DMS79 treated with DMSO at 0.1 percent for 48 hours (cell line): ENCODE measurements around the gene ALDH3B2.

Source experiments
- DNase-seq: peaks from one replicate; lab custom pipeline; 2025; lab: John Stamatoyannopoulos, UW

Gene ALDH3B2

GRCh38 chr11:67613960-67614715 is 60.3 kb downstream of the ALDH3B2 start:
- no peak for DNase-seq

- DNase-seq: no peak
These were observed 61.0 kb downstream of the ALDH3B2 start for GRCh38 chr11:67613313-67613959.

- no peak for DNase-seq
These were observed 61.7 kb downstream of the ALDH3B2 start for GRCh38 chr11:67612751-67613150.
